ENCODE data around the gene LINS1.

The LINS1 gene

GRCh38 chr15:100544946-100545345, 57.0 kb downstream of the LINS1 start:
- DNase-seq, result no peak

- no peak for DNase-seq
These were observed 57.6 kb downstream of the LINS1 start for GRCh38 chr15:100544338-100544841.

DNA sequence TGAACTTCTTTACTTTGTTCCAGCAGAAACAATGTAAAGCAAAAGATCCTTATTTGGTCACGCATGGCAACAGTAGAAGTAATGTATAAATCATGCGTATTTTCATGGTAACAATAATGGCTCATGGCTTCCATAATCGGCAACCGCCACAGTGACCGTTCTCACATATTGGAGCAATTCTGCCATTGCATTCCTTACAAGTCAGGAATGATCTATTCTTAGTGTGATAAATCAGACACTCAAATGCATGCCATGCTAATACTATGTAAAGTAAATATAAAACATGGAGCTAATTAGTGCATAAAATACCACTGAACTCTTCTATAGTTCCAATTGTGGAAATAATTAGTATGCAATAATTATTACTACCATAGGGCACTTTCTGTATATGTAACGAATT, 59.7 kb downstream of the LINS1 start:
- no peak for DNase-seq

GRCh38 chr15:100537331-100537730, 64.7 kb downstream of the LINS1 start:
- DNase-seq, result no peak

GRCh38 chr15:100536733-100537132, 65.3 kb downstream of the LINS1 start:
- no peak for DNase-seq

DNA sequence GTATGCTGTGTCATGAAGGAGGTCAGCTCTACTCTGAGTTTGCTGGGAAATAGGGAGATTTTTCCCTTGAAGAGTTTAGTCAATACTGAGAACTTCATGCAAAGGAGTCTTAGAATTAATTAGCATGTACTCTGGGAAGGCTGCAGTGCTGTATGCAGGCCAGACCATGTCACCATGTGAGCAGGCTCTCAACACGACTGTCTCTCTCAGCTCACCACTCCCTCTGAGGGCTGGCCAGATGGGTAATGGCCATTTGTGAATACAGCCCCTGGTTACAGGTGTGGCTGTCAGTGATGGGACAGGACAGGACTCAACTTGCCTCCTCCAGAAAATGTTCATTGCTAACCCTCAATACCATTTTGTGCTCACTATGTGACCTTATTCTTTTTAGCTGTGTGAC, 68.1 kb downstream of the LINS1 start:
- no peak for DNase-seq

- no peak for DNase-seq
These were observed 70.1 kb downstream of the LINS1 start for GRCh38 chr15:100531823-100532327.

DNA sequence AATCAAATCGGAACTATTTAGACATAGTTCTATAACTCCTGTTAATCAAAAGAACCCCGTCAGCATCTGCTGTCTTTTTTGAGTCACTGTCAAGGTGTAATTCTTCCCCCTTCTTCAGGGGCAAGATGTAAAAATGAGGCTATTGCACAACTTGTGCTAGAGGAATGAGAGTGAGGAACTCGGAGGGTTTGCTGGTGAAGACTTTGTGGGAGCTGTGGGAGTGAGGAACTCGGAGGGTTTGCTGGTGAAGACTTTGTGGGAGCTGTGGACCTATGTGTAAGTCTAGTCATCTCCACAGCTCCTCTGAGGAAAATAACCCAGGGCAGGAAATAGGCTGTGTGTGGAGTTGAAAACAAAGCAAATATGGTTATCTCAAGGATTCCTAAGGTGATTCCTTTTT, 70.8 kb downstream of the LINS1 start:
- no peak for DNase-seq

GRCh38 chr15:100529556-100529955, 72.4 kb downstream of the LINS1 start:
- no peak for DNase-seq

DNA sequence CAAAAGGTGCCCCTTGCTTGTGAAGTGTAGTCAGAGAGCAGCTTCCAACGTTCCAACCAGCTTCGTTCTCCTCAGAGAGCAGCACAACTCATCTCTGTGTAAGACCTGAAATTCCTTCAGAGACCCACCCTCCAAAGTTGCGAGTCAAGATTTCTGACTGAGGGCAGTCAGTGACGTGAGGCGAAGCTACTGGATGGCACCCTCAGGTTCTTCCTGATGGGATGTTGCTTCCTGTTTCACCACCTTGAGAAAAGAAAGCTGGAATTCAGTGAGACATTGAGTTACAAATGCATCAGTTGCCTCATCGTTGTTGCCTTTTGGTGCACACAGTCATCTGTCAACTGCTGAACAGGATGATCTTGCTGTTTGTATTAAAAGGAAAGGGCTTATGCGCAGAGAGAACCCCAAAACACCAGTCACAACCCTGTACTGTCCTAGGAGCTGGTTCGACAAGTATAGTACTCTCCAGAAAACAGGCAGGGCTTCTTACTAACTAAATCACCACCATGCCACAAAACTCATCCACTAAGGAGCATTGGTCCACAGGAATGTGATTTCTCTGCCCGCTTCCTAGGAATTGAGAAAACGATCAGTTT, 73.1 kb downstream of the LINS1 start, which contains the start of gene CERS3:
TSS of gene CERS3 (minus strand) at position 118 of the 596 bp plus-strand sequence. CDS start 27,101 bp downstream, outside the sequence.
- DNase-seq, result no peak

DNA sequence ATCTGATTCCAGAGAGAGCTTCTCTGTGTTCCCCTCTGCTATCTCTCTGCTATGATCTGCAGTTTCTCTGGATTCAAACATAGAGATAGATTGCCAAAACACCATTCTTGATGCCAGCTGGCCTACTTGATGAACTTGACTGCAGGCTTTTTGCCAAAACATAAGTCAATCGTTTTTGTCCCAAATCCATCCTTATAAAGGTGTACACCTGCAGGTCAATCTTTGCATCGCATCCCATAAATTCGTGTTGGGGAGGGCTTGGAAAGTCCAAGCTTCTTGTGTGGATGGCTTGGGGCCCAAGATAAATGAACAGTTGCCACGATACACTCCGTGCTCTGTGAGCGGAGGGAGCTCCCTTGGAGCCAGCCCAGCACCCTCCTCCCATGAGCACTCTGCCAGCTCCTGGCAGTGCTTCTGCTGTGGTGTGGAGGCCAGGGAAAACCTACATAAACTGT, 75.9 kb downstream of the LINS1 start:
- no peak for DNase-seq

GRCh38 chr15:100525436-100525835, 76.5 kb downstream of the LINS1 start:
- no peak for DNase-seq

- DNase-seq, result no peak
These were observed 77.7 kb downstream of the LINS1 start for GRCh38 chr15:100524326-100524725.

DNA sequence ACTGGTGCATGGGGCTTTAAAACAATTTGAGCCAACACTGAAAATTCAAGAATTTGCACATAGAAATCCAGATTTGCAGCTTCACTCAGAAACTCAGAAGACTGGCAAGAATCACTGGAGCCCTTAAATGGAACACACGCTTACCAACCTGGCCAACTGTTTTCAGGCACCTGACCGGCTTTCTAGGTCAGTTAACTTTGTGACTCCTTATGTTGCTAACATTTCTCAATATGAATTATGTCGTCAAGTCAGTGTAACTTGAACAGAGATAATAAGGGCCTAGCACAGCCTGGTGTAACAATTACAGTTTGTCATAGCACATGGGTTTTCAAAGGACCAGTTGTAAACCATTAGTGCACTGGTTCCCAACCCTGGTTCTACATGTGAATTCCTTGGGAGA, 80.1 kb downstream of the LINS1 start:
- DNase-seq, result no peak

DNA sequence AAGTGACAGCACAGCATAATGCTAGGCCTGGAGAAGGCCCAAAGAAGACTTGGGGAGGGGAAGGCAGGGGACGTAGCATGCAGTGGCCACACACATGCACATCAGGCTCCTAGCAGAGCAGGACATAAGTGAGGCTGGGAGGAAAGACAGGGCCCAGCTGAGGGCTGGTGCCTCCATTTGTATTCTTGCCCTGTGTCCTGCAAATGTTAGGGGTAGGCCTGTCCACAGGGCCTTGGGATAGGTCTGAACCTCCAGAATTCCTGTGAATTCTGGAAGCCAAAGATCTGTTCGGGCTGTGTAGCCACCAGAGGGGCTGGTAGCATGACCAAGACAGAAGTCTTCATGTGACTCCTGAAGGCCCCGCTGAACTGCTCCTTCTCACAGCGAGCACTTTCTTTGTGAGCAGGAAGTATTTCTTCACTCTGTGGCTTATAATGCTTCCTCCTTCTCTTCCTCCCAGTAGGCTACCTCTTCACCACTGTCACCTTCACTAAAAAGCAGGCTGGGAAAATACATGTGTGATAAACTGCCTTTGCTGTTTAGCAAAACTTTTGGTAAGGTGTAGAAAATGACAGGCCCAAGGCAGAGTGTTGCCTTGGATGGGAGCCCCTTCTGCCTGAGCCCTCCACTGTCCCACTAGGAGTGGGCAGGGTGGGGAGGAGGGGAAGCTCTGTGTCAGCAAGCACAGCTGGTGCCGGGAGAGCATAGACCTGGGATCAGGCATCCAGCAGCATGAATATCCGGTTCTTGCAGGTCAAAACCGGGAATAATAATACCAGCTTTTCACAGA, 81.7 kb downstream of the LINS1 start:
- DNase-seq, result no peak

- no peak for DNase-seq
These were observed 84.1 kb downstream of the LINS1 start for GRCh38 chr15:100517846-100518245.
